Measurements from ENCODE around the gene C19orf38.
"Not testable (repeated sequence)": the region's sequence is repeated elsewhere in the genome, so short reads cannot be mapped to it uniquely, and the experiment has no call there.

C19orf38 gene

GRCh38 chr19:10846500-10847202 lies 1.6 kb upstream of the C19orf38 start:
- no peak for DNase-seq (ENCODE audit: extremely low read depth in 1 of 2, low read depth in 1 of 2)

- no peak for DNase-seq (ENCODE audit: extremely low read depth in 1 of 2, low read depth in 1 of 2)
Measured at GRCh38 chr19:10850631-10851030, 2.4 kb downstream of the C19orf38 start.

- no peak for DNase-seq (ENCODE audit: extremely low read depth in 1 of 2, low read depth in 1 of 2)
Measured at GRCh38 chr19:10852098-10852800, 4.0 kb downstream of the C19orf38 start.

GRCh38 chr19:10852941-10853340 lies 4.7 kb downstream of the C19orf38 start:
- DNase-seq (ENCODE audit: extremely low read depth in 1 of 2, low read depth in 1 of 2): no peak

GRCh38 chr19:10854350-10855089 lies 6.3 kb downstream of the C19orf38 start:
- no peak for DNase-seq (ENCODE audit: extremely low read depth in 1 of 2, low read depth in 1 of 2)

GRCh38 chr19:10855879-10856522 lies 7.8 kb downstream of the C19orf38 start:
- DNase-seq (ENCODE audit: extremely low read depth in 1 of 2, low read depth in 1 of 2): no peak

- not testable (repeated sequence) for DNase-seq (ENCODE audit: extremely low read depth in 1 of 2, low read depth in 1 of 2)
Measured at GRCh38 chr19:10856899-10857298, 8.7 kb downstream of the C19orf38 start.

GRCh38 chr19:10858204-10858828 lies 10.1 kb downstream of the C19orf38 start:
- DNase-seq (ENCODE audit: extremely low read depth in 1 of 2, low read depth in 1 of 2): no peak

GRCh38 chr19:10861103-10861651 lies 13.0 kb downstream of the C19orf38 start:
- no peak for DNase-seq (ENCODE audit: extremely low read depth in 1 of 2, low read depth in 1 of 2)

GRCh38 chr19:10862561-10863106 lies 14.4 kb downstream of the C19orf38 start:
- no peak for DNase-seq (ENCODE audit: extremely low read depth in 1 of 2, low read depth in 1 of 2)

GRCh38 chr19:10863107-10863717 lies 15.0 kb downstream of the C19orf38 start:
- DNase-seq (ENCODE audit: extremely low read depth in 1 of 2, low read depth in 1 of 2): no peak

- DNase-seq (ENCODE audit: extremely low read depth in 1 of 2, low read depth in 1 of 2): peak; percentile 49 to 69
Measured at GRCh38 chr19:10864538-10864899, 16.3 kb downstream of the C19orf38 start.

GRCh38 chr19:10866495-10866894 lies 18.3 kb downstream of the C19orf38 start:
- DNase-seq (ENCODE audit: extremely low read depth in 1 of 2, low read depth in 1 of 2): no peak

GRCh38 chr19:10868872-10869547 lies 20.8 kb downstream of the C19orf38 start:
- DNase-seq (ENCODE audit: extremely low read depth in 1 of 2, low read depth in 1 of 2): no peak

- DNase-seq (ENCODE audit: extremely low read depth in 1 of 2, low read depth in 1 of 2): not testable (repeated sequence)
Measured at GRCh38 chr19:10869872-10870311, 21.7 kb downstream of the C19orf38 start.

- DNase-seq (ENCODE audit: extremely low read depth in 1 of 2, low read depth in 1 of 2): no peak
Measured at GRCh38 chr19:10870501-10870954, 22.3 kb downstream of the C19orf38 start.

GRCh38 chr19:10870955-10871603 lies 22.9 kb downstream of the C19orf38 start, which contains the start of gene CARM1:
Gene CARM1, plus strand, starts transcription at chr19:10871553. Its CDS starts 150 bp downstream, at chr19:10871703.
- DNase-seq (ENCODE audit: extremely low read depth in 1 of 2, low read depth in 1 of 2): peak; percentile 93 to 98

Data from activated CD8-positive, alpha-beta memory T cell treated with anti-CD3 and anti-CD28 coated beads for 1 hour (primary cell).